HCT116 (cell line): ENCODE data around the gene KISS1R. TPM values are rescaled to one million over a fixed set of nuclear protein-coding genes. Genes with fewer than 3 reads are reported as not detected.
"Not testable (repeated sequence)": the region's sequence is repeated elsewhere in the genome, so short reads cannot be mapped to it uniquely, and the experiment has no call there.

Source experiments
- ATAC-seq: fragments of 200-7000 bp; cut with Tn5 transposase; 2 replicates; pipeline ENCODE4 v1.9.1; 2020; ENCODE audit warnings: mild to moderate bottlenecking, moderate library complexity
- BruUV-seq: library from RNA; stranded (reverse); fragments of 400-500 nt; replicated peaks from 2 replicates; lab custom pipeline; 2021; lab: Mats Ljungman, UMichigan
- CTCF ChIA-PET: fragments of 300-600 bp; sonication (Branson Sonifier 250); formaldehyde crosslinking; loops from one replicate; lab custom pipeline; 2021; ENCODE audit warnings: antibody characterized with exemption; lab: Charles Lee
- POLR2A ChIA-PET: fragments of 300-600, 350-600 bp; sonication (Branson Sonifier 250); formaldehyde crosslinking; loops from one replicate; lab custom pipeline; 2021; ENCODE audit warnings: antibody characterized with exemption; lab: Charles Lee
- RAD21 ChIA-PET, 2 experiments: fragments of 300-600 bp; sonication (Branson Sonifier 250); formaldehyde crosslinking; loops; one replicate each; lab custom pipeline; 2023; ENCODE audit warnings: low total read pairs in 2 of 2; ENCODE audit not compliant: uncharacterized antibody in 2 of 2, unreplicated experiment in 2 of 2, low non-redundant PET in 1 of 2; lab: Charles Lee
- DNase-seq: peaks from one replicate; pipeline ENCODE4 v3.0.0-alpha.2; 2010; ENCODE audit warnings: low read depth, low spot score
- H2AFZ ChIP-seq: fragments of 200-600 bp; shearing (Covaris generic), sonication (generic); 2 replicates; pipeline ENCODE4 v1.6.1; 2017; ENCODE audit warnings: low read depth, mixed run types, mixed read lengths, antibody characterized with exemption, low read length; ENCODE audit not compliant: poor library complexity, severe bottlenecking
- H3K27ac ChIP-seq: 2 replicates; pipeline ENCODE4 v1.5.1; 2012; ENCODE audit warnings: low read depth, low read length
- H3K27me3 ChIP-seq: fragments of 200-600 bp; sonication (generic); 2 replicates; pipeline ENCODE4 v1.6.1; 2016; ENCODE audit warnings: mixed run types, low read length, mixed read lengths; ENCODE audit not compliant: insufficient read depth
- H3K36me3 ChIP-seq, 2 experiments: fragments of 200-500 bp in 1 of 2; fragments of 200-600 bp in 1 of 2; sonication (Bioruptor generic) in 1 of 2; sonication (generic) in 1 of 2; 2 replicates each; pipeline versions ENCODE4 v1.5.1 to v1.6.1; 2014 to 2016; ENCODE audit warnings: low read length in 2 of 2, inconsistent platforms in 1 of 2, mixed read lengths in 1 of 2, mixed run types in 1 of 2; ENCODE audit not compliant: insufficient read depth in 2 of 2, control insufficient read depth in 1 of 2
- H3K4me1 ChIP-seq, 2 experiments: fragments of 200-600 bp in 1 of 2; sonication (generic) in 1 of 2; 2 replicates each; pipeline versions ENCODE4 v1.5.1 to v1.6.1; 2012 to 2017; ENCODE audit warnings: low read length in 2 of 2, inconsistent platforms in 1 of 2, mild to moderate bottlenecking in 1 of 2, mixed read lengths in 1 of 2, mixed run types in 1 of 2, moderate library complexity in 1 of 2; ENCODE audit not compliant: insufficient read depth in 2 of 2, control insufficient read depth in 1 of 2
- H3K4me2 ChIP-seq: fragments of 200-600 bp; sonication (generic); 2 replicates; pipeline ENCODE4 v1.6.1; 2017; ENCODE audit warnings: mixed run types, low read length, mixed read lengths
- H3K4me3 ChIP-seq, 2 experiments: fragments of 200-600 bp in 1 of 2; sonication (generic) in 1 of 2; replicated peaks in 1 of 2; 2 replicates each; pipeline ENCODE4 v1.5.1; 2011 to 2016; ENCODE audit warnings: low read length in 2 of 2, control low read depth in 1 of 2, low read depth in 1 of 2, mild to moderate bottlenecking in 1 of 2, mixed read lengths in 1 of 2, mixed run types in 1 of 2
- H3K79me2 ChIP-seq: fragments of 200-600 bp; sonication (generic); 2 replicates; pipeline ENCODE4 v1.6.1; 2017; ENCODE audit warnings: mild to moderate bottlenecking, mixed run types, low read length, moderate library complexity, mixed read lengths; ENCODE audit not compliant: insufficient read depth
- H3K9ac ChIP-seq: fragments of 200-600 bp; sonication (generic); 2 replicates; pipeline ENCODE4 v1.6.1; 2016; ENCODE audit warnings: low read length, mixed read lengths
- H3K9me2 ChIP-seq: fragments of 200-600 bp; sonication (generic), shearing (Covaris generic); 2 replicates; pipeline ENCODE4 v1.6.1; 2017; ENCODE audit warnings: mixed run types, mild to moderate bottlenecking, moderate library complexity; ENCODE audit not compliant: insufficient read depth
- H3K9me3 ChIP-seq, 2 experiments: fragments of 200-500 bp in 1 of 2; fragments of 200-600 bp in 1 of 2; sonication (Bioruptor generic) in 1 of 2; sonication (generic) in 1 of 2; 2 replicates each; pipeline ENCODE4 v1.6.1; 2014 to 2017; ENCODE audit warnings: low read length in 2 of 2, mixed read lengths in 2 of 2, inconsistent platforms in 1 of 2, low read depth in 1 of 2, mild to moderate bottlenecking in 1 of 2, mixed run types in 1 of 2, moderate library complexity in 1 of 2; ENCODE audit not compliant: control insufficient read depth in 1 of 2, insufficient read depth in 1 of 2
- H4K20me1 ChIP-seq: fragments of 200-600 bp; sonication (generic), shearing (Covaris generic); 2 replicates; pipeline ENCODE4 v1.6.1; 2017; ENCODE audit warnings: mixed run types, mild to moderate bottlenecking, moderate library complexity; ENCODE audit not compliant: insufficient read depth
- EGR1 ChIP-seq: IDR thresholded peaks from 2 replicates; pipeline ENCODE4 v1.6.1; 2012; ENCODE audit warnings: low read depth
- TCF7L2 ChIP-seq: IDR thresholded peaks from 2 replicates; pipeline ENCODE4 v1.7.0; 2011; ENCODE audit warnings: borderline replicate concordance, inconsistent platforms; ENCODE audit not compliant: insufficient read depth, insufficient read length; ENCODE audit errors: extremely low read depth
- intact Hi-C: fragments of 100-400 bp; cut with micrococcal nuclease; formaldehyde crosslinking; loops from 2 replicates; pipeline ENCODE4 v1.10.0; 2022
- total RNA-seq: library from RNA; stranded (reverse); gene quantifications from one replicate; pipeline ENCODE4 v1.2.1, GENCODE V29; 2021; ENCODE audit not compliant: unreplicated experiment
- TF ChIP-seq, protein P1 (sequence below): IDR thresholded peaks from 2 replicates; pipeline ENCODE4 v1.6.1; 2012

KISS1R gene
- total RNA-seq, 1 experiment from 2014 or later, result 5.9 TPM

DNA sequence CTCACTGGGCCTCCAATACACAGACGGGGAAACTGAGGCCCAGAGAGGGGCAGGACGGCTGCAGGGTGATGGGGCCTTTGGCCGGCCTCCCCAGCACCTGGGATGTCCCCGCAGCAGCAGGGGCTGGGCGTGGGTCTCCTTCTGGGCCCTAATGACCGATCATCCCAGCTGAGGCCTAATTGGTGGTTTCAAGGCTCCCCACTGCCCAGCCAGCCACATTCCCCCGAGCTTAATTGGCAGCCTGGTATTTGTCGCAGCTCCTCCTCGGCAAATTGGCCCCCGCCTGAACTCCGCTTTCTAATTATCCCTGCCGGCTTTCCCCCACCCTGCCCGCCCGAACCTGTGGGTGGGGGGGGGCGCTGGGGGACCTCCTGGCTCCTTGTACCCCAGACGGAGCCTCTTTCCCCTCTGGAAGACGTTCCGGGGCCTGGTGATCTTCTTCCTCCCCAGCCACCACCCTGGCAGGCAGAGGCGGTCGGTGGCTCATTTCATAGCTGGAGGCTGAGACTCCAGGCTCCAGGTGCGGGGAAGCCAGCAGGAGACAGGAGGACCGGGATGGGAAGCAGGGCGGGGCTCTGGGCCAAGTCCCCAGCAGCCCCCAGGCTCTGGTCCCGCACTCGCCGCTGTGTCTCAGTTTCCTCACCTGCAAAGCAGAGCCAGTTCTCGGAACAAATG, 39.8 kb downstream of the KISS1R start:
- H4K20me1 ChIP-seq, result no peaks in the 10 kb centered on the region
- intact Hi-C loops, result no loop called here
- ChIA-PET CTCF (no interaction called here), POLR2A (no interaction called here), RAD21 (interaction anchor here in 1 of 2 experiments (0.6 kb wide), 1 partner anchor 34 kb away, joined by 5 read pairs; no protein-coding TSS in a partner anchor)
- ATAC-seq, result peak; percentile 53
- peaks cover 63 to 94% of the 10 kb centered on the region in 2 experiments for H3K4me1 ChIP-seq
- H3K27me3 ChIP-seq, result no peaks in the 10 kb centered on the region
- H3K4me3 ChIP-seq, result peak overlapping the region; percentile 27 to 53
- peak overlapping the region; percentile 91 for H3K4me2 ChIP-seq
- H3K27ac ChIP-seq, result peak overlapping the region; percentile 80
- peaks cover 18% of the 10 kb centered on the region for H3K79me2 ChIP-seq
- TF ChIP-seq TCF7L2 (no peak), EGR1 (no peak)
- TF ChIP-seq, protein P1, sequence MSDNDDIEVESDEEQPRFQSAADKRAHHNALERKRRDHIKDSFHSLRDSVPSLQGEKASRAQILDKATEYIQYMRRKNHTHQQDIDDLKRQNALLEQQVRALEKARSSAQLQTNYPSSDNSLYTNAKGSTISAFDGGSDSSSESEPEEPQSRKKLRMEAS, result no peak
- peak; percentile 36 for DNase-seq
- H3K9ac ChIP-seq, result peak overlapping the region; percentile 71
- no peak overlapping the region for H2AFZ ChIP-seq
- H3K9me2 ChIP-seq, result no peaks in the 10 kb centered on the region
- H3K9me3 ChIP-seq, result no peaks in the 10 kb centered on the region
- no TSS peak for BruUV-seq
- H3K36me3 ChIP-seq, result no peaks in the 10 kb centered on the region

DNA sequence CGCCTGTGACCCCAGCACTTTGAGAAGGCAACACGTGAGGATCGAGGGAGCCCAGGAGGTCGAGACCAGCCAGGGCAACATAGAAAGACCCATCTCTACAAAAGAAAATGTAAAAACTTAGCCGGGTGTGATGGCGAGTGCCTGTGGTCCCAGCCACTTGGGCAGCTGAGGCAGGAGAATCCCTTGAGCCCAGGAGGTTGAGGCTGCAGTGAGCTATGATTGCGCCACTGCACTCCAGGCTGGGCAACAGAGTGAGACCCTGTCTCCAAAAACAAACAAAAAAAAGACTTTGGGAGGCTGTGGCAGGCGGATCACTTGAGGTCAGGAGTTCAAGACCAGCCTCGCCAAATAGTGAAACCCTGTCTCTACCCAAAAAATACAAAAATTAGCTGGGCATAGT, 40.4 kb downstream of the KISS1R start:
- RAD21 ChIA-PET, H3K9me3 ChIP-seq, ATAC-seq, H3K4me3 ChIP-seq, CTCF ChIA-PET, H4K20me1 ChIP-seq, POLR2A ChIA-PET, intact Hi-C loops, H2AFZ ChIP-seq, BruUV-seq, H3K27me3 ChIP-seq, H3K9me2 ChIP-seq, H3K36me3 ChIP-seq, DNase-seq: not testable (repeated sequence)
- Histone ChIP-seq H3K4me2 (peak overlapping the region; percentile 91), H3K9ac (peak overlapping the region; percentile 71), H3K4me1 (peaks cover 62 to 94% of the 10 kb centered on the region in 2 experiments), H3K79me2 (peaks cover 18% of the 10 kb centered on the region; the same call in 1 of the 2 replicates), H3K27ac (peak overlapping the region; percentile 80)
